PFSK-1 (cell line): ENCODE measurements around the gene PPIH.

ENCODE experiments used
- POLR2AphosphoS5 ChIP-seq: IDR thresholded peaks from 2 replicates; pipeline ENCODE4 v1.6.1; 2012; ENCODE audit warnings: low read depth, mild to moderate bottlenecking, control low read depth, low read length, moderate library complexity
- SIN3A ChIP-seq: IDR thresholded peaks from 2 replicates; pipeline ENCODE4 v1.6.1; 2012; ENCODE audit warnings: mild to moderate bottlenecking, low read length, moderate library complexity, borderline replicate concordance; ENCODE audit not compliant: insufficient read depth
- TF ChIP-seq, protein P1 (sequence below), 2 experiments: IDR thresholded peaks; 2 replicates each; pipeline versions ENCODE4 v1.6.1 to v1.8.0; 2011 to 2012; ENCODE audit warnings: low read depth in 2 of 2, low read length in 2 of 2, control low read depth in 1 of 2, inconsistent platforms in 1 of 2, mild to moderate bottlenecking in 1 of 2, moderate library complexity in 1 of 2; ENCODE audit not compliant: insufficient read depth in 1 of 2

DNA sequence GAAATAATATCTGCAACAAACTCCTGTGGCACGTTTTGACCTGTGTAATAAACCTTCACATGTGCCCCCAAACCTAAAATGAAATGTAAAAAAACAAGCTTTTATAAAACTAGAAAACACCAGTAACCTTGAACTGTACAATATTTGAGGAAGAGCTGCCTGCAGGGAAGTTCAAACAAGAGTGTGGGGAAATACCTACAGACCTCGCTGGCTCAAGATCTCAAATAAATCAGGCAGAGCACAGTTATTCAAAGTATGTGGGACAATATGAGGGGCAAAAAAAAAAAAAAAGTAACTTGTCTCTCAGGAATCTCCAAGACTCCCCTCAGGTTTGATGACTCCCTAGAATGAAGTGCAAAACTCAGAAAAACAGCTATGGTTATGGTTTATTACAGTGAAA, 37.9 kb upstream of the PPIH start:
- TF ChIP-seq POLR2AphosphoS5 (no peak), SIN3A (no peak)
- TF ChIP-seq, protein P1, sequence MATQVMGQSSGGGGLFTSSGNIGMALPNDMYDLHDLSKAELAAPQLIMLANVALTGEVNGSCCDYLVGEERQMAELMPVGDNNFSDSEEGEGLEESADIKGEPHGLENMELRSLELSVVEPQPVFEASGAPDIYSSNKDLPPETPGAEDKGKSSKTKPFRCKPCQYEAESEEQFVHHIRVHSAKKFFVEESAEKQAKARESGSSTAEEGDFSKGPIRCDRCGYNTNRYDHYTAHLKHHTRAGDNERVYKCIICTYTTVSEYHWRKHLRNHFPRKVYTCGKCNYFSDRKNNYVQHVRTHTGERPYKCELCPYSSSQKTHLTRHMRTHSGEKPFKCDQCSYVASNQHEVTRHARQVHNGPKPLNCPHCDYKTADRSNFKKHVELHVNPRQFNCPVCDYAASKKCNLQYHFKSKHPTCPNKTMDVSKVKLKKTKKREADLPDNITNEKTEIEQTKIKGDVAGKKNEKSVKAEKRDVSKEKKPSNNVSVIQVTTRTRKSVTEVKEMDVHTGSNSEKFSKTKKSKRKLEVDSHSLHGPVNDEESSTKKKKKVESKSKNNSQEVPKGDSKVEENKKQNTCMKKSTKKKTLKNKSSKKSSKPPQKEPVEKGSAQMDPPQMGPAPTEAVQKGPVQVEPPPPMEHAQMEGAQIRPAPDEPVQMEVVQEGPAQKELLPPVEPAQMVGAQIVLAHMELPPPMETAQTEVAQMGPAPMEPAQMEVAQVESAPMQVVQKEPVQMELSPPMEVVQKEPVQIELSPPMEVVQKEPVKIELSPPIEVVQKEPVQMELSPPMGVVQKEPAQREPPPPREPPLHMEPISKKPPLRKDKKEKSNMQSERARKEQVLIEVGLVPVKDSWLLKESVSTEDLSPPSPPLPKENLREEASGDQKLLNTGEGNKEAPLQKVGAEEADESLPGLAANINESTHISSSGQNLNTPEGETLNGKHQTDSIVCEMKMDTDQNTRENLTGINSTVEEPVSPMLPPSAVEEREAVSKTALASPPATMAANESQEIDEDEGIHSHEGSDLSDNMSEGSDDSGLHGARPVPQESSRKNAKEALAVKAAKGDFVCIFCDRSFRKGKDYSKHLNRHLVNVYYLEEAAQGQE (IDR thresholded peaks at IDR 0.05; ENCODE audit: insufficient read depth in 1 of 2, low read depth in 2 of 2, low read length in 2 of 2): no peak
